CMK (cell line): ENCODE results near the gene TGFB3.
"Not testable (repeated sequence)": the region's sequence is repeated elsewhere in the genome, so short reads cannot be mapped to it uniquely, and the experiment has no call there.

Experiments
- DNase-seq: peaks from one replicate; pipeline ENCODE4 v3.0.0-alpha.2; 2010; ENCODE audit warnings: low read depth

The TGFB3 gene

GRCh38 chr14:75981426-75982265 lies at the start of gene TGFB3:
TGFB3 (minus strand) TSS chr14:75981995; CDS start chr14:75980893, 1,102 bp downstream.
- DNase-seq, result no peak

DNA sequence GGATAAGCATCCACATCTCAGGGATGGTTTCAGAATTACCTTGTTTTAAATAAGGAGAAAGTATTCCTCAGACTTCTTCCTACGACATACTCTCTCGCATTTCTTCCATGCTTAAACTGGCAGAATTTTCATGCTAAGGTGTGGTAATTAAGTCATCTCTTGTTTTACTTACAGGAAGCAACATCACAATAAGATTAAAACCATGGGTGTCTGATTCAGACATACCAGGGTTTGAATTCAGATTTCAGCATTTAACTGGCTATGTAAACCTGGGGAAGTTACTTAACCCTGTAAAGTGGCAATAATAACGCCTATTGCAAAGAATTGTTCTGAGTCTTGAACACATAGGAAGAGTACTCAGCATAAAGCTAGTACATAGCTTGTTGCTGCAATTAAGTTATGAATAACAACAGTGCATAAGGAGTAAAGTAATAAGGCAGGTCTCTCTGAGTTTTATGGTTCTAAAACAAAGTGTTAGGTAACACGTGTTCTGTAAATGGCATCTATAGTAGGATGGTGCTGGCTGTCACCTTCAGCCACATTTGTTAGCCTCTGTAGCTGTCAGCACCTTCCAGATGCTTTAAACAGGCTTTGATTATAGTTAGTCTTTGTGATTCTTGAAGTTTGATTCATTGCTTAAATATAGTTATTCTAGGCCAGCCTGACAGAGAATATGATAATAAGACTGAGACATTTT lies 42.6 kb upstream of the TGFB3 start:
- no peak for DNase-seq

DNA sequence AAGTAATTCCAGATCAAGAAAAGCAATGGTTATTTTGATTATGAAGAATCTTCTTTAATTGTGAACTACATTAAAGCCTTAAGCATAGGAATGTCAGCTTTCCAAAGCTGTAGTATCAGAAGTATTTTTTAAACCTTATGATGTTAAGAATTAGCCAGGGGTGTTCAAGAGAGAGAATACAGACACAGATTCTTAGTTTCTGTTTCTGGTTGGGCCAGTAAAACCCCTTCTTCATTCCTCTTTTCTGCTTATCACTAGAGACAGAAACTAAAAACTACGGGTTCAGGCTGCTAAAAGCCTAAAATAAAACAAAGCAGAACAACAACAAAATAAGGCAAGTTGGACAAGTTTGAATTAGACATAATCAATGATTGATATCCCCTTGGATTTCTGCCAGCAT lies 42.0 kb upstream of the TGFB3 start:
- no peak for DNase-seq

DNA sequence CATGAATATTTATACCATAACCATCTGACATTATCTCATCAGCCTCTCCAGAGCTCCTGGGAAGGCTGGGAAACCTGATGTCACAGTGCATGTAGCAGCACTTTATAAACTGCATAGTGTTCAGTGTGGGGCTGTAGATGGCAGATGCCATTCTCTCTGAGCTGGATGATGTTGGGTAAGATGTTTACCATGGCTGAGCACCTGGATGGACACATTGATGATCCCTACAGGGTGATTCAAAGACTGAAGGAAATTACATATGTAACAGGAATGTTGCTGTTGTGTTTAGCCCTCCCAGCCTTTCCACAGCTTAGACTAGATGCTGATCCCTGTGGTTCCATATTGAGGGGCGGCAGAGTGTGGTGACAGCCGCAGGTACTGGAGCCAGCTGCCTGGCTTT lies 41.2 kb upstream of the TGFB3 start:
- no peak for DNase-seq

DNA sequence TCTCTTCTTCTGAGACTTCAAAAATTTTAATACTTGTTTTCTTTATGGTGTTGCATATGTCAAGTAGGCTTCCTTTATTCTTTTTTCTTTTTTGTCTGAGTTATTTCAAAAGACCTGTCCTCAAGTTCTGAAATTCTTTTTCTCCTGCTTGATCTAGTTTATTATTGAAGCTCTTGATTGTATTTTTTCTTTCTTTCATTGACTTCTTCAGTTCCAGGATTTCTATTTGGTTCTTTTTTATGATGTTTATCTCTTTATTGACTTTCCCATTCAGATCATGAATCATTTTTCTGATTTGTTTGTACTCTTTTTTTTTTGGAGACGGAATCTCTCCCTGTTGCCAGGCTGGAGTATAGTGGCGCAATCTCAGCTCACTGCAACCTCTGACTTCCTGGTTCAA lies 37.9 kb upstream of the TGFB3 start:
- no peak for DNase-seq

GRCh38 chr14:76015668-76016067 lies 33.9 kb upstream of the TGFB3 start:
- no peak for DNase-seq

- DNase-seq, result no peak
Measured at GRCh38 chr14:76015191-76015590, 33.4 kb upstream of the TGFB3 start.

DNA sequence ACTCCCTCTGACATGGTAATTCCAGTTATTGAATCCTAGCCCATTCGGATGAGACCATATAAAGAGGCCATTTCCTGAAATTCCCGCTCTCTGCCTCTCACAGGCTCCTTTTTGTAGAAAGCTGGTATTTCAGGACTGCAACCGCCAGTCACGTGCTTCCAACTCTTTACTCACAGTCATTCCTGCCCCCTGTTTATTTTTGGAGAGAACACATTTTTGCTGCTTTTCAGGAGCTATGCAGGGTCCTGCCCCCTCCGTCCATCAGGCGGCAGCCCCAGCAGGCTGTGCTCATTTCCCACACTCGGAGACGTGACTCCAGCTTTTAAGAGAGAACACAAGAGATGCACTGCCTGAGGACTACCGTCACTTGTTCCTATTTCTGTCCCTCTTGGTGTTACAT lies 30.6 kb upstream of the TGFB3 start:
- no peak for DNase-seq

GRCh38 chr14:76011930-76012329 lies 30.1 kb upstream of the TGFB3 start:
- DNase-seq, result no peak

GRCh38 chr14:76009627-76010026 lies 27.8 kb upstream of the TGFB3 start:
- not testable (repeated sequence) for DNase-seq

- DNase-seq, result no peak
Measured at GRCh38 chr14:76007852-76008251, 26.1 kb upstream of the TGFB3 start.

- no peak for DNase-seq
Measured at GRCh38 chr14:76007379-76007778, 25.6 kb upstream of the TGFB3 start.

- no peak for DNase-seq
Measured at GRCh38 chr14:76006253-76006652, 24.5 kb upstream of the TGFB3 start.

DNA sequence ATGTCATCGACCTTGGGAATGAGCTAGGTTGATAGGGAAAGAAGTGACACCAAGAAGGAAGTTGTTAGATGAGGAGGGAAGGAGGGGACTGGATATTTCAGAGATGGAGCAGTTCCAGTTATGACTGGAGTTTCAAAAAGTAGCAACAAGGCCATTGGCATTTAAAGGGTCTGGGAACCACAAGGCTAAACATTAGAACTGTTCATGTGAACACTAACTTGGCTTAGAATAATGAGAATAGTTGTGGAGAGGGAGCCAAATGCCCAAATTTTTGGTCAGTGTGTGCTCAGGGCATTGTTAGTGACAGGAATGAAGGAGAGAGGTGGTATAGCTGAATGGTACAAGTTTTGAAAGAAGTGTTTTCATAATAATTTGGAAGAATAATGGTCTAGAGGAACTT lies 20.6 kb upstream of the TGFB3 start:
- no peak for DNase-seq

GRCh38 chr14:75999511-76000190 lies 17.9 kb upstream of the TGFB3 start:
- DNase-seq, result no peak

GRCh38 chr14:75996488-75996887 lies 14.7 kb upstream of the TGFB3 start:
- DNase-seq, result no peak

DNA sequence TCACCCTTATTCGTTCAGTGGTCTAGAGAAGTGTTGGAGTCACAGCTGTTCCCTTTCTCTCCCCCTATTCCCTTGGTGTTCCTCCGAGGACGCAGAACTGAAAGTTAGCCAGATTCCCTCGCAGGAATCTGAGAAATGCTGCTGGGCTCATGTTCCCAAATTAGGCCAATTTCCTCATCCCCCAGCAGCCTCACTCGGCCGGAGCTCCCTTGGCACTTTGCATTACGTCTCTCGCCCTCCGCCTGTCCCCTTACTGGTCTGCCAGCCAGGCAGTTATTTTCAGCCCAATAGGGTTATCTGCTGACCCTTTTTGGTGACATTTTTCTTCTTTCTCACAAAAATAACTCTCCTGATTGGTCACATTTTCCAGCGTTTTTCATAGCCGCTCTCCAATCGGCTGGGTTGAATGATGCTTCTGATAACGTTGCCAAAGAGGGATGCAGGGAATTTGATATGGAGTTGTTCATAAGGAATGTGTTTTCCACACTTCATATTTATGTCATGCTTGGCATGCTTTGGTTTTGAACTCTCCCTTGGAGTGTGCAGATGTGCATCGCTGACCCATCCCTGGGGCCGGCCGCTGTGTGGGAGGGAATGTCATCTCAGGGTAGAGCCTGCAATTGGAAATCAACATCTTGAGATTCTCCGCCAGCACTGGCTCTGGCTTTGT lies 13.7 kb upstream of the TGFB3 start:
- DNase-seq, result no peak

DNA sequence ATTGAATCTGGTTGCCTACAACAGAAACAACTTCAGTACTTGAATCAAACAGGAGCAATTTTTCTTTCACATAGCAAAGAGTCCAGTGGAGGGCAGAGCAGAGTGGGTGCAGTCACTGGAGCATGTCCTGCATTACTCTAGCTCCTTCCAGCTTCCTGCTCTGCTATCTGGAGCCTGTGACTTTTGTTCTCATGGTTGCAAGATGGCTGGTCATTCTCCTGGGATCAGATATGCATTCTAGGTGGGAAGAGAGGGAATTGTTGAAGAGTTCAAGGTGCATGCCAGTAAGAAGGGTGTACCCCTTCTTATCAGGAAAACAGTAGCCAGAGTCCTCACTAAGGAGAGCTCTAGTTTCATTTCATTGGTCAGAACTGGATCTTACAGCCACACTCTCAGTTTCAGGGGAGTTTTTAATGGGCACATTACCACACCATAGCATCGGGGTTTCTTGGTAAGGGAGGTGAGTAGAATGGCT lies 11.8 kb upstream of the TGFB3 start:
- DNase-seq, result no peak

- DNase-seq, result no peak
Measured at GRCh38 chr14:75991753-75992152, 10.0 kb upstream of the TGFB3 start.

DNA sequence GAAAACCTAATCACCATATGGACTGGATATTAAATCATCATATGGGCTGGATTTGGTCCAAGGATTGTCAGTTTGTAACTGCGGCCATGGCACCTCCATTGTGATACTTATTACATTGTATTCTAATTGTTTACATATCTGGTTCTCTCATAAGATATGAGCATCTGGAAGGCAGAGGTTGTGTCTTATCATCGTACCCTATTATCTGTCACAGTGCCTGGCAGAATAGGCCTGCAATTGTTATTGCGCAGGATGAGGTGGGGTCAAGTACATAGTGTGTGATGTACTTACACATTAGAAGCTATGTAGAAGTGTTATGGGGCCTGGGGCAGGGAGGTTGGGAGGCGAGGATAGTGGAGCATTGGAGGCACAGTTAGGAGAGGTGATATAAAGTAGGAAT lies 8.5 kb upstream of the TGFB3 start:
- DNase-seq, result no peak

DNA sequence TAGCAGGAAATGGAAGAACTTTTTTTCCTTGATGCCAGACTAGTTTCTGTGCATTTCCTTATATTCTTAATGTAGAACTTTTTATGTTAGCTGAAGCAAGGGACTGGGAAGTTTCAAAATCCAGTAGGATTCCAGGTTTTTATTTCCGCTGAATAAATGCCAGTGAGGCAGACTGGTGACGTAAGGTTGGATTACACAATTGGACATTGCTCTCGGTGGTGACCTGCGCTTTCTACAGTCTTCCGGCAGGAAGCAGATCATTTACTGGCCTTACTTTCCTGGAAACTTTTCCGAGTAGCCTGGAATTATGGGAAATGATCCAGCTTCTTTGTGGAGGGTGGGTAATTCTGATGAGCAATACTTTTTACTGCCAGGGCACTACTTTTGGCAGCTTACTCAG lies 7.3 kb upstream of the TGFB3 start:
- no peak for DNase-seq
